Neural progenitor cell (in vitro differentiated cells): ENCODE results near the gene FBXO34.

ENCODE experiments used
- EZH2 ChIP-seq: fragments of 200-600 bp; sonication (generic); IDR thresholded peaks from 2 replicates; pipeline ENCODE4 v1.6.1; 2017; ENCODE audit warnings: antibody characterized with exemption, mild to moderate bottlenecking, moderate library complexity
- EZH2phosphoT487 ChIP-seq: fragments of 200-600 bp; sonication (generic); IDR thresholded peaks from 2 replicates; pipeline ENCODE4 v1.6.1; 2017; ENCODE audit warnings: antibody characterized with exemption
- TF ChIP-seq, protein P1 (sequence below): fragments of 200-600 bp; sonication (generic); IDR thresholded peaks from 2 replicates; pipeline ENCODE4 v1.5.1; 2017; ENCODE audit warnings: antibody characterized with exemption, mild to moderate bottlenecking

GRCh38 chr14:55361190-55361589 lies 90.0 kb downstream of the FBXO34 start:
- TF ChIP-seq EZH2 (no peak), EZH2phosphoT487 (no peak)
- TF ChIP-seq, protein P1, sequence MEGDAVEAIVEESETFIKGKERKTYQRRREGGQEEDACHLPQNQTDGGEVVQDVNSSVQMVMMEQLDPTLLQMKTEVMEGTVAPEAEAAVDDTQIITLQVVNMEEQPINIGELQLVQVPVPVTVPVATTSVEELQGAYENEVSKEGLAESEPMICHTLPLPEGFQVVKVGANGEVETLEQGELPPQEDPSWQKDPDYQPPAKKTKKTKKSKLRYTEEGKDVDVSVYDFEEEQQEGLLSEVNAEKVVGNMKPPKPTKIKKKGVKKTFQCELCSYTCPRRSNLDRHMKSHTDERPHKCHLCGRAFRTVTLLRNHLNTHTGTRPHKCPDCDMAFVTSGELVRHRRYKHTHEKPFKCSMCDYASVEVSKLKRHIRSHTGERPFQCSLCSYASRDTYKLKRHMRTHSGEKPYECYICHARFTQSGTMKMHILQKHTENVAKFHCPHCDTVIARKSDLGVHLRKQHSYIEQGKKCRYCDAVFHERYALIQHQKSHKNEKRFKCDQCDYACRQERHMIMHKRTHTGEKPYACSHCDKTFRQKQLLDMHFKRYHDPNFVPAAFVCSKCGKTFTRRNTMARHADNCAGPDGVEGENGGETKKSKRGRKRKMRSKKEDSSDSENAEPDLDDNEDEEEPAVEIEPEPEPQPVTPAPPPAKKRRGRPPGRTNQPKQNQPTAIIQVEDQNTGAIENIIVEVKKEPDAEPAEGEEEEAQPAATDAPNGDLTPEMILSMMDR = no peak
